PC-3 (cell line): ENCODE measurements around the gene FURIN. TPM values are rescaled to one million over a fixed set of nuclear protein-coding genes. Genes with fewer than 3 reads are reported as not detected.
A peak's percentile ranks its signal among the peaks of the same experiment; 100 is the strongest.

Source experiments
- ATAC-seq: fragments of 200-7000 bp; cut with Tn5 transposase; 2 replicates; pipeline ENCODE4 v1.9.1; 2020; ENCODE audit warnings: mild to moderate bottlenecking, moderate library complexity
- BruUV-seq: library from RNA; stranded (reverse); fragments of 400-500 nt; replicated peaks from 2 replicates; lab custom pipeline; 2021; lab: Mats Ljungman, UMichigan
- CTCF ChIA-PET: fragments of 300-600 bp; sonication (Branson Sonifier 250); formaldehyde crosslinking; loops from one replicate; lab custom pipeline; 2022; ENCODE audit warnings: antibody characterized with exemption; lab: Charles Lee
- POLR2A ChIA-PET: fragments of 300-600 bp; sonication (Branson Sonifier 250); formaldehyde crosslinking; loops from one replicate; lab custom pipeline; 2022; ENCODE audit warnings: antibody characterized with exemption; ENCODE audit not compliant: unreplicated experiment; lab: Charles Lee
- DNase-seq: peaks from one replicate; pipeline ENCODE4 v3.0.0-alpha.2; 2015
- H2AFZ ChIP-seq: fragments of 300-600 bp; sonication (generic); 2 replicates; pipeline ENCODE4 v1.6.0; 2016; ENCODE audit warnings: antibody characterized with exemption, low read length
- H3F3A ChIP-seq: fragments of 300-600 bp; sonication (generic); one replicate; pipeline ENCODE4 v1.6.0; 2017; ENCODE audit warnings: antibody characterized with exemption, low read length, control low read depth, mild to moderate bottlenecking; ENCODE audit not compliant: unreplicated experiment
- H3K27ac ChIP-seq: fragments of 300-600 bp; sonication (generic); 2 replicates; pipeline ENCODE4 v1.5.1; 2016; ENCODE audit warnings: mild to moderate bottlenecking, low read length
- H3K27me3 ChIP-seq: fragments of 300-600 bp; sonication (generic); 2 replicates; pipeline ENCODE4 v1.6.1; 2016; ENCODE audit warnings: low read length, mixed read lengths
- H3K36me3 ChIP-seq: fragments of 300-600 bp; sonication (generic); 2 replicates; pipeline ENCODE4 v1.6.1; 2016; ENCODE audit warnings: low read depth, mixed run types, low read length, mixed read lengths
- H3K4me1 ChIP-seq: fragments of 300-600 bp; sonication (generic); 2 replicates; pipeline ENCODE4 v1.5.1; 2016; ENCODE audit warnings: low read length; ENCODE audit not compliant: insufficient read depth
- H3K4me2 ChIP-seq: fragments of 300-600 bp; sonication (generic); 2 replicates; pipeline ENCODE4 v1.6.0; 2016; ENCODE audit warnings: low read length
- H3K4me3 ChIP-seq: fragments of 300-600 bp; sonication (generic); 2 replicates; pipeline ENCODE4 v1.5.1; 2016; ENCODE audit warnings: mild to moderate bottlenecking, low read length, mixed read lengths
- H3K79me2 ChIP-seq: fragments of 300-600 bp; sonication (generic); 2 replicates; pipeline ENCODE4 v1.6.1; 2017; ENCODE audit warnings: low read length, mixed read lengths
- H3K9ac ChIP-seq: fragments of 300-600 bp; sonication (generic); 2 replicates; pipeline ENCODE4 v1.6.0; 2016; ENCODE audit warnings: mild to moderate bottlenecking, low read length
- H3K9me2 ChIP-seq: fragments of 300-600 bp; sonication (generic); replicated peaks from 2 replicates; pipeline ENCODE4 v1.6.1; 2016; ENCODE audit warnings: mixed run types, low read length, mixed read lengths
- H3K9me3 ChIP-seq: fragments of 300-600 bp; sonication (generic); 2 replicates; pipeline ENCODE4 v1.6.1; 2016; ENCODE audit warnings: low read length, mixed read lengths
- H4K20me1 ChIP-seq: fragments of 300-600 bp; sonication (generic); 2 replicates; pipeline ENCODE4 v1.6.1; 2016; ENCODE audit warnings: low read length, mixed read lengths
- CTCF ChIP-seq: fragments of 300-600 bp; sonication (generic); conservative IDR thresholded peaks from 2 replicates; pipeline ENCODE4 v1.5.1; 2017; ENCODE audit warnings: antibody characterized with exemption, low read depth, mild to moderate bottlenecking, low read length
- EZH2 ChIP-seq: fragments of 300-600 bp; sonication (generic); IDR thresholded peaks from one replicate; pipeline ENCODE4 v1.6.1; 2017; ENCODE audit warnings: antibody characterized with exemption, mild to moderate bottlenecking, low read length; ENCODE audit not compliant: unreplicated experiment
- EZH2phosphoT487 ChIP-seq: fragments of 300-600 bp; sonication (generic); IDR thresholded peaks from 2 replicates; pipeline ENCODE4 v1.6.1; 2018; ENCODE audit warnings: mild to moderate bottlenecking, antibody characterized with exemption, low read length, borderline replicate concordance
- intact Hi-C: fragments of 100-400 bp; cut with micrococcal nuclease; formaldehyde crosslinking; loops from 2 replicates; pipeline ENCODE4 v1.9.0; 2023
- total RNA-seq: library from RNA; depleted of rRNA; stranded (reverse); fragments of >200 nt; gene quantifications from 2 replicates; pipeline ENCODE4 v1.2.3, GENCODE V29; 2014

Gene FURIN
- total RNA-seq, 1 experiment from 2014 or later, result 39.1 TPM

- BruUV-seq, result no TSS peak
- H3F3A ChIP-seq, result no peaks in the 10 kb centered on the region
- H3K27me3 ChIP-seq, result no peaks in the 10 kb centered on the region
- ATAC-seq (no peak), DNase-seq (no peak)
- no peaks in the 10 kb centered on the region for H3K9me2 ChIP-seq
- CTCF ChIA-PET, result no interaction called here
- H3K9ac ChIP-seq, result no peak overlapping the region
- no peak overlapping the region for H2AFZ ChIP-seq
- no peak overlapping the region for H3K27ac ChIP-seq
- H4K20me1 ChIP-seq, result no peaks in the 10 kb centered on the region
- no peak overlapping the region for H3K4me2 ChIP-seq
- POLR2A ChIA-PET, result no interaction called here
- no peak for TF ChIP-seq CTCF
- TF ChIP-seq EZH2phosphoT487, result no peak
- TF ChIP-seq EZH2, result no peak
- intact Hi-C loops, result no loop called here
- no peak overlapping the region for H3K4me3 ChIP-seq
- no peaks in the 10 kb centered on the region for H3K4me1 ChIP-seq
- peaks cover 3% of the 10 kb centered on the region for H3K36me3 ChIP-seq
- H3K9me3 ChIP-seq, result no peaks in the 10 kb centered on the region
- no peaks in the 10 kb centered on the region for H3K79me2 ChIP-seq
Measured at GRCh38 chr15:90881181-90881977, 13.0 kb downstream of the FURIN start.

- Histone ChIP-seq H3K9me3 (no peaks in the 10 kb centered on the region), H3K9me2 (no peaks in the 10 kb centered on the region), H3F3A (no peaks in the 10 kb centered on the region), H3K36me3 (peaks cover 3% of the 10 kb centered on the region), H3K27me3 (no peaks in the 10 kb centered on the region), H3K4me3 (no peak overlapping the region), H3K79me2 (no peaks in the 10 kb centered on the region), H3K4me1 (no peaks in the 10 kb centered on the region), H3K9ac (no peak overlapping the region), H3K4me2 (no peak overlapping the region), H4K20me1 (no peaks in the 10 kb centered on the region), H3K27ac (no peak overlapping the region), H2AFZ (no peak overlapping the region)
- BruUV-seq, result TSS peak; percentile 23
- intact Hi-C loops, result no loop called here
- POLR2A ChIA-PET, result no interaction called here
- TF ChIP-seq EZH2phosphoT487, result no peak
- no peak for TF ChIP-seq EZH2
- TF ChIP-seq CTCF, result no peak
- CTCF ChIA-PET, result no interaction called here
- no peak for DNase-seq
- no peak for ATAC-seq
Measured at GRCh38 chr15:90881978-90882721, 13.8 kb downstream of the FURIN start.
